ENCODE measurements around the gene ITIH3.
A peak's percentile ranks its signal among the peaks of the same experiment; 100 is the strongest.

The ITIH3 gene

DNA sequence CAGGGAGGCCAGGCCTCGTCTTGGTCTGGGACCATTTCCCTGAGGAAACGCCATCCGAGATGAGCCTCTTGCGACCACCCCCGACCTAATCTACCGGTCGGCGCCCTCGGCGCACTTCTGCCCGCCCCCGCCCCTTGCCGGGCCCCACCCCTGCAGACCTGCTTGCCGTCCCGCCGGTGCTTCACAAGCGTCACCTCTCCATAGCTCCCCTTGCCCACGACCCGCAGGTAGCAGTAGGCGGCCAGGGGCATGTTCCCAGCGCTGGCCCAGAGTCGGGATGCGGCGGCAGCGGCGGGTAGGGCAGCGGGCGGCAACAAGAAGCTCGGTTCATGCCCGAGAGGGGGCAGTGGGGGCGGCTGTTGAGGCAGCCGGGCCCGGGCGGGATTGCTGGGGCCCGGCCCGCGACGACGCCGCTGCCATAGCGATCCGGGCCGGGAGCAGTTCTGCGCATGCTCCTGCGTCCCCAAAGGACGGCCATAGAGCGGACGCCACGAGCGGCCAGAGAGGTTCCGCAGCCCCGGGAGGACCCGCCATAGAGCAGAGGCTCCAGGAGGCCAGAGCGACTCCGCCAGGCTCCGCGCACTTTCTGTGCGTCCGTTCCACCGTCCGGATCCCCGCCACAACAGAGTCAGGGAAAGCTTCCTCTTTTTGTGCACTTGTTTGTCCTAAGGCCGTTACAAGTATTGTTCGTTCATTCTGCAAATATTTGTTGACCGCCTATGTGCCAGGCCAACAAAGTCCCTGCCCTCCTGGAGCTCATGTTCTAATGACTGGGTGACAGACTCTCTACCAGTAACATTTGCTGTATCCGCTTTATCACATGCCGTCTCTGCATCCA is 23.9 kb upstream of the ITIH3 start, which contains the start of gene NEK4:
TSS of gene NEK4 (minus strand) at position 445 of the 838 bp plus-strand sequence. CDS start at position 251, 194 bp downstream.
- DNase-seq (ENCODE audit: low read depth): peak; percentile 96
- H3K4me3 ChIP-seq (ENCODE audit: low read depth, low read length): peak within 1 kb of the TSS; percentile 95
- TF ChIP-seq, protein P1, sequence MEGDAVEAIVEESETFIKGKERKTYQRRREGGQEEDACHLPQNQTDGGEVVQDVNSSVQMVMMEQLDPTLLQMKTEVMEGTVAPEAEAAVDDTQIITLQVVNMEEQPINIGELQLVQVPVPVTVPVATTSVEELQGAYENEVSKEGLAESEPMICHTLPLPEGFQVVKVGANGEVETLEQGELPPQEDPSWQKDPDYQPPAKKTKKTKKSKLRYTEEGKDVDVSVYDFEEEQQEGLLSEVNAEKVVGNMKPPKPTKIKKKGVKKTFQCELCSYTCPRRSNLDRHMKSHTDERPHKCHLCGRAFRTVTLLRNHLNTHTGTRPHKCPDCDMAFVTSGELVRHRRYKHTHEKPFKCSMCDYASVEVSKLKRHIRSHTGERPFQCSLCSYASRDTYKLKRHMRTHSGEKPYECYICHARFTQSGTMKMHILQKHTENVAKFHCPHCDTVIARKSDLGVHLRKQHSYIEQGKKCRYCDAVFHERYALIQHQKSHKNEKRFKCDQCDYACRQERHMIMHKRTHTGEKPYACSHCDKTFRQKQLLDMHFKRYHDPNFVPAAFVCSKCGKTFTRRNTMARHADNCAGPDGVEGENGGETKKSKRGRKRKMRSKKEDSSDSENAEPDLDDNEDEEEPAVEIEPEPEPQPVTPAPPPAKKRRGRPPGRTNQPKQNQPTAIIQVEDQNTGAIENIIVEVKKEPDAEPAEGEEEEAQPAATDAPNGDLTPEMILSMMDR (IDR thresholded peaks at IDR 0.05; ENCODE audit: low read depth, low read length): no peak
- TF ChIP-seq, protein P2, sequence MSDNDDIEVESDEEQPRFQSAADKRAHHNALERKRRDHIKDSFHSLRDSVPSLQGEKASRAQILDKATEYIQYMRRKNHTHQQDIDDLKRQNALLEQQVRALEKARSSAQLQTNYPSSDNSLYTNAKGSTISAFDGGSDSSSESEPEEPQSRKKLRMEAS (IDR thresholded peaks at IDR 0.05; ENCODE audit: low read depth, low read length): peak; percentile 69
- peak; percentile 81 for TF ChIP-seq MYC (IDR thresholded peaks at IDR 0.05; ENCODE audit: low read depth, low read length)
- TF ChIP-seq POLR2A (IDR thresholded peaks at IDR 0.05; ENCODE audit: extremely low read depth, insufficient read length): peak; percentile 79

DNA sequence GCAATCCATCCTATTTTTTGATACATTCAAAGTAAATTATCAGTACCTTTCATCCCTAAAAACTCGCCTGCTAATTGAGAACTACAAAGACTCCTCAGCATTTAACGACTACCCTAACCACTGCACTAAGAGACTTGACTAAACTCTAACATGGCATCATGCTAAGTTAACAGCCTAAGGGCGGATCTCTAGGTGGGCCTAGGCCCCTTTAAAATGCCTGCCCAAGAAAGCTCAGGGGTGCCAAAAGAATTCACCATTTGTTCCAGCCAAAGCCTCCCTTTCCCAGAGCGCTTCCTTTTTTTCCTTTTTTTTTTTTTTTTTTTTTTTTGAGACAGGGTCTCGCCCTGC is 23.3 kb upstream of the ITIH3 start:
- TF ChIP-seq, protein P1 (IDR thresholded peaks at IDR 0.05; ENCODE audit: low read depth, low read length): no peak
- TF ChIP-seq MYC (IDR thresholded peaks at IDR 0.05; ENCODE audit: low read depth, low read length) (no peak), POLR2A (IDR thresholded peaks at IDR 0.05; ENCODE audit: extremely low read depth, insufficient read length) (no peak)
- TF ChIP-seq, protein P2 (IDR thresholded peaks at IDR 0.05; ENCODE audit: low read depth, low read length): no peak
- DNase-seq (ENCODE audit: low read depth): no peak
- peak overlapping the region; percentile 95 for H3K4me3 ChIP-seq (ENCODE audit: low read depth, low read length)

DNA sequence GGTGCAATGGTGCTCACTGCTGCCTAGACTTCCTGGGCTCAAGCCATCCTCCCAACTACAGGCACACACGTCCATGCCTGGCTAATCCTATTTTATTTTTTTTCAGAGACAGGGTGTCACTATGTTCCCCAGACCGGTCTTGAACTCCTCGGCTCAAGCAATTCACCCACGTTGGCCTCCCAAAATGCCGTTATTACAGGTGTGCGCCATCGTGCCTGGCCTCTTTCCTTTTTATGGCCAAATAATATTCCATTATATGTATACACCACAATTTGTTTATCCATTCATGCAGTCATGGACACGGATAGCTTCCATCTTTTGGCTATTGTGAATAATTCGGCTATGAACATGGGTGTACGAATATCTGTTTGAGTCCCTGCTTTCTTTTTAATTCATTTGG is 22.9 kb upstream of the ITIH3 start:
- no peak for TF ChIP-seq POLR2A (IDR thresholded peaks at IDR 0.05; ENCODE audit: extremely low read depth, insufficient read length)
- TF ChIP-seq, protein P2 (IDR thresholded peaks at IDR 0.05; ENCODE audit: low read depth, low read length): no peak
- TF ChIP-seq, protein P1 (IDR thresholded peaks at IDR 0.05; ENCODE audit: low read depth, low read length): no peak
- TF ChIP-seq MYC (IDR thresholded peaks at IDR 0.05; ENCODE audit: low read depth, low read length): no peak
- H3K4me3 ChIP-seq (ENCODE audit: low read depth, low read length): no peak overlapping the region
- DNase-seq (ENCODE audit: low read depth): no peak

DNA sequence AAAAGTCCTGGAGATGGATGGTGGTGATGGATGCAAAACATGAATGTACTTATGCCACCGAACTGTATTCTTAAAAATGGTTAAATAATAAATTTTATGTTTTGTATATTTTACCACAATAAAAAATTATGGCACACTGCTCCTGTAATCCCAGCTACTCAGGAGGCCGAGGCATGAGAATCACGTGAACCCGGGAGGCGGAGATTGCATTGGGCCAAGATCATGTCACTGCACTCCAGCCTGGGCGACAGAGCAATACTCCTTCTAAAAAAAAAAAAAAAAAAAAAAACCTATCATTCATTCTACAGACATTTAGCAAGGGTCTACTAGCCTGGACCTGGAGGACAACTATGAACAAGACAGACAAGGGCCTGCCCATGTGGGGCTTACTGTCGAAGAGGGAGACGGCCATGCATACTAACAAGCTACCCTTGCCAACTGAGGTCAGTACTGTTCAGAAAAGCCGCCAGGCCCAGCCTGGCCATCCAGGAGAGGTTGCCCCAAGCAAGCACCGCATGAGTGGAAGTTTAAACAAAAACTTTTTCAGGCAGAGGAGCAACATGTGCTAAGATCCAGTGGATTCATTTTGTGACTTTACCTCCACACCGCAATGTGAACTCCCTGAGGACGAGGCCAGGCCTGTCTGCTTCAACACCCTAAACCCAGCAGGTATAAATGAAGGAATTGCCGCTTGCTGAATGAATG is 21.1 kb upstream of the ITIH3 start:
- no peak overlapping the region for H3K4me3 ChIP-seq (ENCODE audit: low read depth, low read length)
- TF ChIP-seq, protein P2 (IDR thresholded peaks at IDR 0.05; ENCODE audit: low read depth, low read length): no peak
- no peak for TF ChIP-seq MYC (IDR thresholded peaks at IDR 0.05; ENCODE audit: low read depth, low read length)
- TF ChIP-seq, protein P1 (IDR thresholded peaks at IDR 0.05; ENCODE audit: low read depth, low read length): no peak
- TF ChIP-seq POLR2A (IDR thresholded peaks at IDR 0.05; ENCODE audit: extremely low read depth, insufficient read length): no peak
- DNase-seq (ENCODE audit: low read depth): no peak

DNA sequence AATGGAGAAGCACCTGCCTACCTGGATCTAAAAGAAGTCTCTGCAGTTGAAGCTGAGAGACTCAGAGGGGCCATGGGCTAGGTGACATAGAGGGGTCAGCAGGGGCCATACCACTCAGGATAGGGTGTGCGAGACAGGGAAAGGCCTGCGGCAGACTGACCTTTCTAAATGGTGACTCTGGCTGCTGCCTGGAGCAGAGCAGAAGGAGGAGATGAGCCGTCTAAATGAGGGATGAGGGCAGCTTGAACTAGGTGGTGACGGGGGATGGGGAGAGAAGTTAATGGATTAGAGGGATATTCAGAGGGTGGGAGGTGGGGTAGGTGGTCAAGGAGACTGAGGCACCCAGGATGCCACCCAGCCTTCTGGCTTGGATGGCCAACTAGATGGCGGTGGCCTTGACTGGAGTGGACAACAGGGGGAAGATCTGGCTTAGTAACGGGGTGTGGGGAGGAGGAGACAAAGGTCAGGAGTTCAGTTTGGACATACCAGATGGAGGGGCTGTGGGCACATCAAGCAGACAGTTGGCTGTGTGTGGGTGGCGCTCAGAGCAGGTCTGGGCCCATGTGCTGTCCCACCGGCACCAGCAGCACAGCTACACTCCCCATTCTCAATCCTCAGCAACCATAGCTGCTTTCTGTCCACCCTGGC is 20.4 kb upstream of the ITIH3 start:
- H3K4me3 ChIP-seq (ENCODE audit: low read depth, low read length): no peak overlapping the region
- no peak for DNase-seq (ENCODE audit: low read depth)
- TF ChIP-seq, protein P1 (IDR thresholded peaks at IDR 0.05; ENCODE audit: low read depth, low read length): no peak
- TF ChIP-seq MYC (IDR thresholded peaks at IDR 0.05; ENCODE audit: low read depth, low read length) (no peak), POLR2A (IDR thresholded peaks at IDR 0.05; ENCODE audit: extremely low read depth, insufficient read length) (no peak)

All from NB4 (cell line).